Umbilical cord (tissue), 2 donors: ENCODE results near the gene CLCNKA. TPM values are rescaled to one million over a fixed set of nuclear protein-coding genes. Genes with fewer than 3 reads are reported as not detected.
A peak's percentile ranks its signal among the peaks of the same experiment; 100 is the strongest.
"Not testable (repeated sequence)": the region's sequence is repeated elsewhere in the genome, so short reads cannot be mapped to it uniquely, and the experiment has no call there.

Source experiments
- DNase-seq: peaks from one replicate; pipeline ENCODE4 v3.0.0-alpha.2; 2015; ENCODE audit warnings: low spot score
- total RNA-seq: library from RNA; depleted of rRNA; stranded (reverse); fragments of >200 nt; gene quantifications from one replicate; pipeline ENCODE4 v1.2.3, GENCODE V29; 2014; ENCODE audit warnings: low replicate concordance; ENCODE audit not compliant: insufficient read depth

Gene CLCNKA
- total RNA-seq, 1 donor from 2014 or later = not detected

DNA sequence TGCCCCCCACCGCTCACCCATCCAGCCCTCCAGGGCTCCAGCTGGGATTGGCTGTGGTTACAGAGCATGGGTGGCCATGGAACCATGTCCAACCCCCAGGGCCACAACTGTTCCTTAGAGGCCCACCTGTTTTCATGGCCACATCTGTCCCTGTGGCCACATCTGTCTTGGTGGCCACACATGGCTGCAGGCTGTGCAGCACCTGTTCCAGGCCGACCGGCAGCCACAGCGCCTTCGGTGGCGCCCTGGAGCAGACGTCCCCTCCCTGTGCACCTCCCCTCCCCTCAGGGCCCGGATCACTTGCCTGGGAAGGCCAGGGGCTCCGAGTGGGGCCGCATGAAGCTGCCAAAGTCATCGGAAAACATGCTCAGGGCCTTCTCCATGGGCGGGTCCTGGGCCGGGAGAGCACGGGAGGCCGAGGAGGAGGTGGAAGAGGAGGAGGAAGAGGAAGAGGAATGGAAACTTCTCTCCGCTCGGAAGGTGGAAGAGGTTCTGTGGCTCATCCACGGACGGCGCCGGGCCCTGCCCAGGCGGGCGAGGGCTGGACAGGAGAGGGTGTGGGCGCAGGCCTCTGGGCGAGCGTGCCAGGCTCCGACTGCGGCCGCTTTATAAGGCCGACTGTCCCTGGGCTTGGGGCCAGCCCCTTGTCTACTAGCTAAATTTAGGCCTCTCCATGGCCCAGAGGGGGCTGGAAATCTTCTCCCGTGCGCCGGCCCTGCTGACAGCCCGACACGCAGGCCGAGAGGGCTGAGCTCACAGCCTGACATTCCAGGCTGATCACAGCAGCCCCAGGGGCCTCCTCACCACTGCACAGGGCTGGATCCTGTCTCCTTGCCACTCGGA lies 4.2 kb upstream of the CLCNKA start, which contains the start of gene HSPB7:
Gene HSPB7, minus strand, starts transcription at position 583 of the 843 bp plus-strand sequence. Its CDS starts 80 bp downstream, at position 503.
- DNase-seq = peak; percentile 97

DNA sequence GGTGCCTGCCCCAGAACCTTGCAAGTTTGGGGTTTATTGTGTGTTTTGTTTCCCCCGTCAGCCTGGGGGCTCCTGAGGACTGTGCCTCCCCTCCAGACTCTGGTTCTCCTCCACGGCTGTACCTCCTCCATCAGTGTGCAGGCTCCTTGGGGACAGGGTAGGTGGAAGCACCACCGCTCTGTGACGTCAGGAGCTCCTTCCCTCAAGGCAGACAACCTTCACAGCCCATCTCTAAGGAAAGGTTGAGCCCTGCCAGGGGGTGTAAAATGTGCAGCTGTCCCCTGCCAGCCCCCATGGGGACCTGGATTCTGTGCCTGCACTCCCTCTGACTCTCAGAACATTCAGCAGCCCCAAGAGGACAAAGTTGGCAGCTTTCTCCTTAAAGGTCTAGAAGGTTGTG lies 3.5 kb upstream of the CLCNKA start:
- DNase-seq = no peak

DNA sequence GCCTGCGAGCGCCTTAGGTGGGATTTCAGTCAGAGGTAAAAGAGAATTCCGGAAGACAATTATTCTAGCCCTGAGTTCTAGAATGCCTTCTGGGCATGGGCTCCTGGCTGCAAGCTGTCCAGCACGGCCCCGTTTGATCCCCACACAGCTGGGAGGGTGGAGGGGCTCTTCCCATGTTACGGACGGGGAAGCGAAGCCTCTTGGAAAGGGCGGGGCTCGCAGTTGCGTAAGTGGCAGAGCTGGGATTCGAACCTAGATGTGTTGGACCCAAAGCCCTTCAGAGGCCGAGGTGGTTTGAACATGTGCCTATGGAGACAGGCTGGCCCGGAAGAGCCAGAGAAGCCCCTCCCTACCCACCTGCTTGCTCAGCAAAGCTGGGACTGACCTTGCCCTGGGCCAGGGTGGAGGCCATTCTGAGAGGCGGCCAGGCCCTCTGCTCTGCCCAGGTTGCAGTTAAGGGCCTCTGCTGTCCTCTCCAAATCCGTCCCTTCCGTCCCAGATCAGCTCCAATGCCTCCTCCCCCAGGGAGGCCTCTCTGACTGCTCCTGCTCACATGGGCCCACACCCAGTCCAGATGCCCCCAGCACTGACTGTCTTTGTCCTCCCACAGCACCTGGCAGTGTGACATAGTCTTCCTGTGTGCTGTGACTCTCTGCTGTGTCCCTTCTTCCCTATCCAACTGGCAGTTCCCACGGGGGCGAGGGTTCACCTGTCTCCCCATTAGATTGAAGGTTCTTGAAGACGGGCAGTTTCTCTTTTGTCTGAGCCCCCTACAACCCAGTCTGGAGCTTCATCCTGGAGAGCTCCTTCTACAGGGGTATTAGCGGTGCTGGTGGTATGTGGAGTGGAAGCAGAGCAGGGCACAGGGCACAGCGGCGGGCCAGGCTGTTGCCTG lies 2.8 kb upstream of the CLCNKA start:
- DNase-seq = no peak

DNA sequence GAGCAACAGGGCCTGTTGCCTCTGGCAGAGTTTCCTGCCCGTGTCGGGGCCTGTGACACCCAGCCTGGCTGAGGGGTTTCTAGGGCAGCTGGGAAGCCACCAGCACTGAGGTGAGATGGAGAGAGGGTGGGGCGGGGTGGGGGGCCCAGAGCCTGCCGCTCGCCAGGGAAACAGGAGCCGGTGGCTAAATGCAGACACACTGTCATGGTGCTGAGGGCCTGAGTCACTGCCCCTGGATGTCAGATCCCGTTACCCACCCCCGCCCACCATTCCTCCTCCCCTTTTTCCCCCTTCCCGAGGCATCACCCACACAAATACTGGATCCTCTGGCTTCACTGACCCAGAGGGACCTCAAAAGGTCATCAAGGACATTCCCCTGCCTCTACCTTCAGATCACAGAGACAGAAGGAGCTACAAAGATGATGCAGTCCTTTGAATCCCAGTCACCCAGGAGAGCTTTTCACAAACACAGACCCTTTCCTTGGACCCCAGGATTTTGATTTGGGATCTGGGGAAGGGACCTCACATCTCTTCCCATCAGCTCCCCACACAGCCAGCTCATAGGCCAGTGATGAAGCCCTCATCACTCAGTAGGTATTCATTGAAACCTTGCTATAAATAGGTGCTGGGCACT lies 2.1 kb upstream of the CLCNKA start:
- no peak for DNase-seq

DNA sequence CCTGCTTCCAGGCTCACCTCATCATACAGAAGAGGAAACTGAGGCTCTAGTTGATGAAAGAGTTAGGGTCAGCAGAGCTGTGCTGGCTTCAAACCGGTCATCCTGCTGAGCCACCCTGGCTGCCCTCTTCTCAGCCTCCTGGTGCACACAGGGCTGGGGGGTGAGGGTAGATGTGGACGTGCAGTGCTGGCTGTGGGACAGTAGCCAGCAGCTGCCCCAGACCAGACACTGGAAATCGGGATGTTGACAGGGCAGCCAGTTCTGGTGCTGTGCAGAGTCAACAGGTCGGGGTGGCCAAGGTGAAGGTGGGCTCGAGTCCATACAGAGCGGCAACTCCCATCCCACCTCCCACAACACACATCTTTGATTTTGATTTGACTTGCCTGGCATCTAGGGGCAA lies 1.5 kb upstream of the CLCNKA start:
- DNase-seq = no peak

DNA sequence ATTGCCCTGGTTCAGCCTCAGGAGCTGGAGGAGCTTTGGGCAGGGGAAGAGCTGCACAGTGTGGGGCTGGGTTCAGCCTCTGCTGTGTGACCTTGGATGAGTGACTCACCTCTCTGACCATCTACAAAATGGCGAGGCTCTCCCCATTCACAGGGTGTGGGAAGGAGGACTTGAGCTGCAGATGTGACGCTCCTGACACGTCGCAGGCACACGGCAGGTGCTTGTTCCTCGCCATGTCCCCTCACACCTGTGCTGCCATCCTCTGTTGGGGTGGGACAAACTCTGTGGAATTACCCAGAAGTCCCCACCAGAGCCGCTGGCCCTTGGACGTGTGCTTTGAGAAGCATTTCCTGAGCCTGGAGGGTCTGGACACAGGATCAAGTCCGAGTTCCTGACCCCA lies 958 bp upstream of the CLCNKA start:
- not testable (repeated sequence) for DNase-seq

DNA sequence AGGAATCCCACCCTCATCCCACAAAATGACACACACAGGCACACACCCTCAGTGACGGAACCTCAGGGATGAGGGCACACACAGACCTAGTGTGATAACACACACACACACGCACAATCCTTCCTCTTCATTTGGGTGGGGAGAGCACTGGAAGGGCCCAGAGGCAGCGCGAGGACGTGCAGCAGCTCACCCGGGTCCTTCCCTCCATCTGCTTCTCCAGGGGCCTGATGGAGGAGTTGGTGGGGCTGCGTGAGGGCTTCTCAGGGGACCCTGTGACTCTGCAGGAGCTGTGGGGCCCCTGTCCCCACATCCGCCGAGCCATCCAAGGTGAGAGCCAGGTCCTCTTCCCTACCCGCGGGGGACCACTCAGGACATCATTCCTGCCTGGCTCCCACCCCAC lies 557 bp downstream of the CLCNKA start:
- no peak for DNase-seq

DNA sequence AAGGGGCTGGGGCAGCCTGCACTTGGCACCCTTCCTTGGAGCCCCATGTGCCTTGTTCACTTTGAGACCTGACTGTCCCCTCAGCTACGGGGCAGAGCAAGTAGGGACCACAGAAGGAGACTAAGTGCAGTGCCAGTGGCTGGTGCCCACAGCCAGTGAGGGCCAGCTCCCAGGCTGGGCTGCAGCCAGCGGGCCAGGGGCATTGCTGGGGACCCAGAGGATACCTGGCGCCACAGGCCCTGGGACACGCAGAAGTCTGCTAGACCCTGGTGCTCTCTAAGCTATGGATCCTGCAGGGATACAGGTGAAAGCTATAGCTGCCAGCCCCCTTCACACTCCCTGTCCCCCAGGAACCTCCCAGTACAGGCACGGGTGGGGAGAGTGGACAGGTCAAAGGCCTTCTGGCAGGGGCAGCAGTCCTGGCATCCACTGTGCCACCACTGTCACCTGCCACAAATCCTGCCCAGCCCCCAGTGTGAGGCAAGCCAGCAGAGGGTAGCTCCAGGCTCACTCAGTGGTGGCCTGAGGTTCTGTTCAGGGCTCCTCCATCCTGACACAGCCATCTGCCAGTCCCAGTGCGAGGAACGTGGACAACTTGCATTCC lies 1.3 kb downstream of the CLCNKA start:
- DNase-seq = no peak

DNA sequence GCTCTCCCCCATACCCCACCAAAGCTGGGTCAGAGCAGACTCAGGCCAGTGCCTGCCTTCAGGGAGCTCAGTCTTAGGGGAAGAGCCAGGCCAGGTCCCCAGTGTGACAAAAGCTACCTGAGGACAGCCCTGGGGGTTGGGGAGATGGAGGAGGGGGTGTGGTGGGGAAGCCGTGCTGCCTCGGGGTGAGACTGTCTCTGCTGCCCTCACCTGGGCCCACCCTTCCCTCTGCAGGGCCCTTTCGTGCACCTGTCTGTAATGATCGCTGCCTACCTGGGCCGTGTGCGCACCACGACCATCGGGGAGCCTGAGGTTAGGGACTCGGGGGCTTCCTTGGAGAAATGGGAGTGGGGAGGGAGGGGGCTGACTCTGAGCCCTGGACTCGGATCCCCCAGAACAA lies 4.5 kb downstream of the CLCNKA start:
- DNase-seq = not testable (repeated sequence)

DNA sequence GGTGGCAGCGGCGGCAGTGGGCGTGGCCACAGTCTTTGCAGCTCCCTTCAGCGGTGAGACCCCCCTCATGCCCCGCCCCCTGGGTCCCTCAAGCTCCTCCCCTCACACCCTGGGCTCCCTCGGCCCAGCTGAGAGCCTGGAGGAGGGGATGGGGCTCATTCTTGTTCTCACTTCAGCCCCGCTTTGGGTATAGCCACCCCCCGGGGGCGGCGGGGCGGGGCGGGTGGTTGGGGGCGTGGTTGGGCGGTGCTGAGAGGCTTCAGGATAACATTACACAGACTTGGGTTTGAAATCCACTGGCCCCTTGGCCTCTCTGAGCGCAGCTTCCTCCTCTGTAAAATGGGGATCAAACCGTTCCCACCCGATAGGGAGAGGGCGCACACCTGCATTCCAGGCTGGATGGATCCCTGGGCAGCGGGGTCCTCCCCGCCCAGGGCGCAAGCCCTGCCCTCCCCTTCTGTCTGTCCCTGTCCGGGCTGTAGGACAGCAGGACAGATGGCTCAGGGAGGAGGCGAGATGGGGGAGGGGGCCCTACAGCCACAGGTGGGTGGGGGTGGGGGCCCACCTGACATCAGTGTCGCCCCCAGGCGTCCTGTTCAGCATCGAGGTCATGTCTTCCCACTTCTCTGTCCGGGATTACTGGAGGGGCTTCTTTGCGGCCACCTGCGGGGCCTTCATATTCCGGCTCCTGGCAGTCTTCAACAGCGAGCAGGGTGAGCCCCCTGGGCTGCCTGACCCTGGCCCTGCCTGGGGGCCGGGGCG lies 5.1 kb downstream of the CLCNKA start:
- DNase-seq = peak; percentile 51

DNA sequence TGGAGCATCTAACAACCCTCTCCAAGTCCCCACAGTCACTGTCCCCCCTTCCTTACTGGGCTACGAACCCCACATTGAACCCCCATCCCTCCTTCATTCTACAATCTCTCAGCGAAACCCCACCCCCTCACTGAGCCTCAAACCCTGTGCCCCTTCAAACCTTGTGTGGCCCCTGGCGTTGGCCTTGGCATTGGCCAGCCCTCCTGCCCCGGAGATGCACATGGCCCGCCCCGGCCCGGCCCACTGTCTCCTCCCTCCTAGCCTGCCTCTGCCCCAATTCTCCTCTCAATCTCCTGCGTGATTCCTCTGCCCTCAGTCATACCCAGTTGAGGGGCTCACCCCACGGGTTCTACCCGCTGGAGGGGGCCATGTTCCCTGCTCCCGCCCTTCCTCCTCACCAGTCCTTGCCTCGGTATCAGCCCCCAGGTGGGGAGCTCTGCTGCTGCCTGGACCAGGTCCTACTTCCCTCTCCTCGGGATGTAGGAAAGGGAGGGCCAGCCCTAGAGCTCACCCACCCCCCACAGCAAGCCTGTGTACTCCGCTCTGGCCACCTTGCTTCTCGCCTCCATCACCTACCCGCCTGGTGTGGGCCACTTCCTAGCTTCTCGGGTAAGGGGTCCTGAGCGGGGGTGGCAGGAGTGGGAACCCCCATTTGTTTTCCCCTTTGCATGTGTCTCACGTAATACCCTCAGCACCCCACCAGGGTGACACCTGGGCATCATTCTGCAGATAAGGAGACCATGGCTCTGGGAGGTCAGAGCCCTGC lies 6.6 kb downstream of the CLCNKA start:
- DNase-seq = no peak

DNA sequence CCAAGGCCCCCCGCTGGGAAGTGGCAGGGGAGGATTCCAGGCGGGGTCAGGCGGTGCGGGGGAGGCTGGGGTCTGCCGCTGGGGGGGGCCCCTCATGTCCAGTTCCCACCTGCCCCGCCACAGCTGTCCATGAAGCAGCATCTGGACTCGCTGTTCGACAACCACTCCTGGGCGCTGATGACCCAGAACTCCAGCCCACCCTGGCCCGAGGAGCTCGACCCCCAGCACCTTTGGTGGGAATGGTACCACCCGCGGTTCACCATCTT lies 7.1 kb downstream of the CLCNKA start:
- DNase-seq = not testable (repeated sequence)

DNA sequence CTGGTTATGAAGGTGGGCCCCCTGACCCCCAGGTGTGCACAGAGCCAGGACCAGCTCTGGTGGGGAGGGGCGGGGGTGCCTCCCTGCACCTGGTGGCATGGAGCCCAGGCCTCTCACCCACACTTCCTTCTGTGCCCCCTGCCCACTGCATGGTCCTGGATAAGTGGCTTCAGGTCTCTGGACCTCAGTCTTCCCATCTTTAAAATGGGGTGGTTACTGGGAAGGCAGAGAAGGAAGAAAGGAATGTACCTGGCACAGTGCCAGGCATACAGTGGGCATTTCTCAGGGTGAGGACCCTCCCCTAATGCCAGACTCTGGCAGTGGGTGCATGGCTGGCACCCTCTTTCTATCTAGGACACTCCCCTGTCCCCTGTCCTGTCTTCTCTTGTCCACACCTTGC lies 7.5 kb downstream of the CLCNKA start:
- no peak for DNase-seq

DNA sequence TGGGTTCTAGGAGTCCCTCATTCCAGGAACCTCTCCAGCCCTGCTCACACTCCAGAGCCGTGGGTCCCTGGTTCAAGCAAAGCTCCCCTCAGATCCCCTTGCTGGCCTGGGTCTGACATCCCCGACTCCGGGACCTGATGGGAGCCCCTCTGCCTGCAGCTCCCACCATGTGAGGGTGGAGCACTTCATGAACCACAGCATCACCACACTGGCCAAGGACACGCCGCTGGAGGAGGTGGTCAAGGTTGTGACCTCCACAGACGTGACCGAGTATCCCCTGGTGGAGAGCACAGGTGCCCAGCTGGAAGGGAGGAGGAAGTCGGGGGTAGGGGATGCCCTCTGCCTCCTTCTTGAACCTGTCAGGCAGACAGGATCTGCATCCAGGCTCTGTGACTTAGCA lies 9.7 kb downstream of the CLCNKA start:
- no peak for DNase-seq

DNA sequence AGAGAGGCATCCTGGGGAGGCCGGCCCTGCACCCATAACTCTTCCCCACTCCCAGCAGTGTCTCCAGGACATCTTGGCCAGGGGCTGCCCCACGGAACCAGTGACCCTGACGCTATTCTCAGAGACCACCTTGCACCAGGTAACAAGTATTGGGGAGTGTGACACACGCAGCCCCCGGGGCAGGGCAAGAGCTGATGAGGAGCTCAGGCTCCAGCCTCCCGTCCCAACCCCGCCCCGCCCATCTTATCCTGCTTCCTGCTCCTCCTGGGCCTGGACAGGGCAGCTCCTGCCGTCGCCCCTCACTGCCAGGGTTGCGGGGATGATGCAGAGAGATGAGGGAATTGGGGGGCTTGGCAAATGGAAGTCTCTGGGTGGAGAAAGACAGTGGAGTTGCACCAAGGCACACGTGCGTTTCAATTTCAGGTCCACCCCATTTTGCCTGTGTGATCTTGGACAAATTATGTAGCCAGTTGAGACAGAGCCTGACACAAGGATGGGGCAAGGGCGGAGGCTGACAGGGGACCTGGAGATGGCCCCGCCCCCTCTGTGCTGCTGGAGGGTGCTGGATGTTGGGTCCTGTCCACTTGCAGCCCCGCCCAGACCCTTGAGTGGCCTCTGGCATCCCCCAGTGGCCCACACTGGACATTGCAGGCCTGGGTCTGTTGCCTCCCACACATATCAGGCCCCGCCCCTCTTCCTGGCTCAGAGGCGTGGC lies 10.7 kb downstream of the CLCNKA start:
- peak; percentile 89 for DNase-seq

DNA sequence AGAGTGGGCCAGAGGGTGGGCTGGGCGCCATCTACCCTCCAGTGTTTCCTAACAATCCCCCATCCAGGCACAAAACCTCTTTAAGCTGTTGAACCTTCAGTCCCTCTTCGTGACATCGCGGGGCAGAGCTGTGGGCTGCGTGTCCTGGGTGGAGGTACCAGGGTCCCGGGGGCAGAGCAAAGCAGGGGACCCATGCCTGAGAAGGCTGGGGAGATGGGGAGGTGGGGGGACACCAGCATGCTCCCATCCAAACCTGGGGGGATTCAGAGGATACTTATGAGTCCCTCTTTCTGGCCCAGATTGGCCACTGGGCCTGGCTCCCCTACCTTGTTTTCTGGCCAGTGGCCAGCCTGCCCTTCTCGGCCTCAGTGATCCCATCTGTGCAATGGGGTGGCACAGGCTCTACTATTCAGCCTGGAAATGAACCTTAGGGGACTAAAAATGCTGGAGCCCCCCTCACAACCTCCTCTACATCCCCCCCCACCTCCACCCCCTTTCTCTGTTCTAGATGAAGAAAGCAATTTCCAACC lies 11.3 kb downstream of the CLCNKA start:
- DNase-seq = not testable (repeated sequence)

DNA sequence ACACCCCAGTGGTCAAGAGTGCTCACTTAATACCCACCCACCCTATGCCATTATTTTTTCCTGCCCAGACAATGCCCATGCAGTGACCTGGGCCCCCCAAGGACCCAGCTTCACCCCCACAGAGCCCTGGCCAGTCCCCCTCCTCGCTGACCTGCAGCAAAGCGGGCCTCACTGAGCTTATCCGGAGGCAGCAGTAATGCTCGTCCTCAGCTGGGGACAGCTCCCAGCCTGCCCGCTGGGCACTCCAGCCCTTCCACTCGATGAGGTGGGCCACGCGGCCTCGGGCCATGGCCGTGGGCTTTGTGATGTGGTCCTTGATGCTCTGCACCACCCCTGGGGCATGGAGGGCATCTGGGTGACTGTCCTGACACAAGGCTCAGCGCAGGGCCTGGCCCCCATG lies 14.6 kb downstream of the CLCNKA start:
- DNase-seq = not testable (repeated sequence)

DNA sequence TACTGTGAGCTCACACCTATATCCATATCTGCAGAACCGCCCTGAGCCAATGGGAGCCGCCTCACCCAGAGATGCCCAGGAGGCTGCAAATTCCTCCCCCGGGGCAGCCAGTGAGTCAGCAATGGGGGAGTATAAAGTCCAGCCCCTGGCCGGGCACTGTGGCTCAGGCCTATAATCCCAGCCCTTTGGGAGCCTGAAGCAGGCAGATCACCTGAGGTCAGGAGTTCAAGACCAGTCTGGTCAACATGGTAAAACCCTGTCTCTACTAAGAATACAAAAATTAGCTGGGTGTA lies 16.7 kb downstream of the CLCNKA start:
- DNase-seq = no peak

DNA sequence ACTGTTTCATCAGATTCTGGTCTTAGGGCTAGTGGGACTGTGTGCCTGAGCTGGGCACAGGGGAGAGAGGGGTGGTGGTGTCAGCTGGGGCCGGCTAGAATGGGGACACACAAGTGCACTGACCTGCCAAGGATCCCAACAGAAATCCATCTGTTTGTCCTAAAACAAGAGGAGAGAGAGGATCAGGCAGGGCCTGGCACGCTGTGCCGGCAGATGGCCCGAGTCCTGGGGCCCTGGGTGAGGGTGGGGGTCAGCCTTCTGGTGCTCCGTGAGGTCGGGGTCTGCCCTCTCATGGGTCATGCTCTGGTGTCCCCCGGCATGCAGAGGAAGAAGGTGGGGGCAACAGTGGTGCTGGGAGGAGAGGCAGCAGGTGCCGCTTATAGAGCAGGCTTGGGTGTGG lies 18.0 kb downstream of the CLCNKA start:
- DNase-seq = not testable (repeated sequence)

DNA sequence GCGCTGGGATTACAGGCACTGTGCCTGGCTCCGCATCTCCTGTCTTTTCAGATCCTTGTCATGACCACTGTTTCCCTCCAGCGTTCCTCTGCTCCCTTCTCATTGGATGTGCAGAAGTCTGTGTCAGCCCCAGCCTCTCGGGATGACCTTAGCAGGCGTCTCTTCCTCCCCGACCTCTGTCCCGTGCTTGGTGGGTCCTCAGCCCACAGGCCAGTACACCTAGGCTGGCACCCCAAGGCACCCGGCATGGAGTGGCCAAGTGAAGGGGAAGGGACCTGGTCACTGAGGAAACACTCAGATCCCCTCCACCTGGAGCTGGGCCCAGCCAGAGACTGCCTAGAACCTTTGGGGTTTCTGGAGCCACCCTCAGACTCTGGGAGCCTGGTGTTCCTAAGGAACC lies 19.4 kb downstream of the CLCNKA start:
- DNase-seq = no peak
